Ovary (tissue), 9 donors: Measurements from ENCODE around the gene EXOC3. TPM values are rescaled to one million over a fixed set of nuclear protein-coding genes. Genes with fewer than 3 reads are reported as not detected.
A peak's percentile ranks its signal among the peaks of the same experiment; 100 is the strongest.

Experiments used
- DNase-seq, 5 donors: peaks; one replicate each; pipeline ENCODE4 v3.0.0-alpha.2; 2019 to 2020
- H3K27ac ChIP-seq, 2 donors: fragments of 200-600 bp; one replicate each; pipeline versions ENCODE4 v1.5.1 to v1.8.0; 2019 to 2022
- H3K27me3 ChIP-seq: fragments of 200-600 bp; one replicate; pipeline ENCODE4 v1.8.0; 2022
- H3K36me3 ChIP-seq: fragments of 200-600 bp; sonication (generic); one replicate; pipeline ENCODE4 v1.5.1; 2019
- H3K4me1 ChIP-seq: one replicate; pipeline ENCODE4 v1.8.1; 2013; ENCODE audit warnings: mild to moderate bottlenecking, moderate library complexity; ENCODE audit not compliant: insufficient read depth
- H3K4me3 ChIP-seq: fragments of 200-600 bp; sonication (generic); one replicate; pipeline ENCODE4 v1.5.1; 2017
- H3K9me3 ChIP-seq, 2 donors: fragments of 200-600 bp in 1 of 2; sonication (generic) in 1 of 2; one replicate each; pipeline versions ENCODE4 v1.5.1 to v1.8.1; 2013 to 2019; ENCODE audit warnings: mild to moderate bottlenecking in 1 of 2, moderate library complexity in 1 of 2
- EP300 ChIP-seq: sonication (generic); formaldehyde crosslinking; IDR thresholded peaks from one replicate; pipeline ENCODE4 v1.6.1; 2017; ENCODE audit warnings: antibody characterized with exemption
- POLR2A ChIP-seq: fragments of 450-650 bp; IDR thresholded peaks from one replicate; pipeline ENCODE4 v1.6.1; 2017; ENCODE audit warnings: antibody characterized with exemption, mild to moderate bottlenecking, moderate library complexity
- WGBS, 3 donors: extraction: QIAGEN DNeasy Blood & Tissue Kit in 1 of 3; methylation state at CpG; one replicate each; pipeline versions ENCODE4 v1.1.5 to v1.1.7; 2013 to 2017; 5-methylcytosine and 5-hydroxymethylcytosine counted together
- intact Hi-C, 4 donors: fragments of 100-400 bp; cut with DNase I; formaldehyde crosslinking; loops; one replicate each; pipeline versions ENCODE4 v1.11.0 to v1.15.1; 2022 to 2023
- polyA plus RNA-seq, 2 donors: library from polyadenylated mRNA; stranded (reverse); fragments of 200-250 nt in 1 of 2; fragments of 350-450 nt in 1 of 2; fragmentation: Illumina TruSeq in 1 of 2; extraction: RNeasy Lipid Tissue Mini Kit (QIAGEN cat#74804) in 1 of 2; gene quantifications; one replicate each; pipeline ENCODE4 v1.2.3, GENCODE V29; 2013 to 2014
- total RNA-seq, 7 donors: library from RNA; depleted of rRNA in 2 of 7; stranded (reverse); fragments of >200 nt in 2 of 7; fragmentation: NEBNext Ultra II Directional in 3 of 7; extraction: Animal tissue kit (Norgen Biotek cat#: 25700) in 3 of 7; gene quantifications; one replicate each; pipeline versions ENCODE4 v1.1.0 to v1.2.4, GENCODE V29; 2016 to 2023
- TF ChIP-seq, protein P1 (sequence below), 3 donors: fragments of 450-650 bp in 2 of 3; fragments of 200-600 bp in 1 of 3; IDR thresholded peaks; one replicate each; pipeline versions ENCODE4 v1.5.1 to v1.8.0; 2016 to 2022; ENCODE audit warnings: antibody characterized with exemption in 3 of 3, mild to moderate bottlenecking in 1 of 3
- donor health status: DM: no; HTN: no; CAD: no; lungs with moderate emphysema.
- donor health status: DM: no; HTN: no; CAD: no.
- donor health status: Bipolar disorder and iron deficiency.
- donor health status: DM: yes; HTN: yes; CAD: no.
- donor health status: DM: no; HTN: no; CAD: no.
- donor health status: DM: yes; HTN: yes; CAD: no.

The EXOC3 gene
- total and polyA plus RNA-seq, 9 donors = 25.5 to 67.4 (median 49.4) TPM

DNA sequence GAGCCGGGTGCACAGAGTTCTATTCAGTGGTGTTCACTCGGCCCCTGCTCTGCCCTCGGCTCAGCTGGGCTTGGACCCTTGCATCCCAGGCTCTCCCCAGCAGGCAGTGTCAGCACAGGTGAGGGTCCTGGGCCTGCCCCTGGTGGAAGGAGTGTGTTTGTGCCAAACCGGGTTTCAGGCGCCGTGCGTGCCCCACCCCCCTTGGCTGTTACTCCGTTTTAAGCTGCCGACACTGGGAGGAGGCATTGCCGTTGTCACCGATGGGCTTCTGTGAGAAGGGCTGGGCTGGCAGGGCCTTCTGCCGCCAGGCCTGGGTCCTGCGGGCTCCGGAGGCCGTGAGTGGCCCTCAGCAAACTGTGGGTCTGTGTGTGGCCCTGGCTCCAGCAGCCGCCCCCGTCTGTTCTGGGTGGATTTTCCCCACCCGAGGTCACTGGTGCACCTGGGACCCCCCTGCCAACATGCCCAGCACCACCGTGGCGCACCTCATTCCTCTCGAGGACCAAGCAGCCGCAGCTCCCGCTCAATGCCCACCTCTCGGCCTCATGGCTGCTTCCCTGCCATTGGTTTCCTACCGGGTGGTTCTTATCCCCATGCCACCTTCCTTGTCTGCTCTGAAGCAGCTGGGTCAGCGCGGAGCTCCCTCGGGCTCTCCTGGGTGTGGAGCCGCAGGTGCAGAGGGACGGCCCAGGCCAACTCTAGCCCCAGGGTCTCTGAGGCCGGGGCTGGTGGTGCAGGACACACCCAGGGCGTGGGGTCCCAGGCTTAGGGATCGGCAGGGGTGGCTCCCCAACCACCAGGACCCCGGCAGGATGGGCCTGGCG, 44.3 kb upstream of the EXOC3 start:
- WGBS, 3 donors = 91 to 95% (median 94%) methylated on average over 35 of the region's 35 CpGs
- Histone ChIP-seq H3K4me1 (peaks cover 17% of the 10 kb centered on the region), H3K9me3 (no peaks in the 10 kb centered on the region), H3K4me3 (no peak overlapping the region), H3K36me3 (no peaks in the 10 kb centered on the region), H3K27me3 (no peaks in the 10 kb centered on the region), H3K27ac (peak overlapping the region; percentile 63 to 86)
- DNase-seq = peak in 2 of 5 donors; percentile 23 to 33
- intact Hi-C loops = no loop called here
- TF ChIP-seq, protein P1, sequence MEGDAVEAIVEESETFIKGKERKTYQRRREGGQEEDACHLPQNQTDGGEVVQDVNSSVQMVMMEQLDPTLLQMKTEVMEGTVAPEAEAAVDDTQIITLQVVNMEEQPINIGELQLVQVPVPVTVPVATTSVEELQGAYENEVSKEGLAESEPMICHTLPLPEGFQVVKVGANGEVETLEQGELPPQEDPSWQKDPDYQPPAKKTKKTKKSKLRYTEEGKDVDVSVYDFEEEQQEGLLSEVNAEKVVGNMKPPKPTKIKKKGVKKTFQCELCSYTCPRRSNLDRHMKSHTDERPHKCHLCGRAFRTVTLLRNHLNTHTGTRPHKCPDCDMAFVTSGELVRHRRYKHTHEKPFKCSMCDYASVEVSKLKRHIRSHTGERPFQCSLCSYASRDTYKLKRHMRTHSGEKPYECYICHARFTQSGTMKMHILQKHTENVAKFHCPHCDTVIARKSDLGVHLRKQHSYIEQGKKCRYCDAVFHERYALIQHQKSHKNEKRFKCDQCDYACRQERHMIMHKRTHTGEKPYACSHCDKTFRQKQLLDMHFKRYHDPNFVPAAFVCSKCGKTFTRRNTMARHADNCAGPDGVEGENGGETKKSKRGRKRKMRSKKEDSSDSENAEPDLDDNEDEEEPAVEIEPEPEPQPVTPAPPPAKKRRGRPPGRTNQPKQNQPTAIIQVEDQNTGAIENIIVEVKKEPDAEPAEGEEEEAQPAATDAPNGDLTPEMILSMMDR (IDR thresholded peaks at IDR 0.05) = no peak
- TF ChIP-seq POLR2A (no peak), EP300 (no peak)

DNA sequence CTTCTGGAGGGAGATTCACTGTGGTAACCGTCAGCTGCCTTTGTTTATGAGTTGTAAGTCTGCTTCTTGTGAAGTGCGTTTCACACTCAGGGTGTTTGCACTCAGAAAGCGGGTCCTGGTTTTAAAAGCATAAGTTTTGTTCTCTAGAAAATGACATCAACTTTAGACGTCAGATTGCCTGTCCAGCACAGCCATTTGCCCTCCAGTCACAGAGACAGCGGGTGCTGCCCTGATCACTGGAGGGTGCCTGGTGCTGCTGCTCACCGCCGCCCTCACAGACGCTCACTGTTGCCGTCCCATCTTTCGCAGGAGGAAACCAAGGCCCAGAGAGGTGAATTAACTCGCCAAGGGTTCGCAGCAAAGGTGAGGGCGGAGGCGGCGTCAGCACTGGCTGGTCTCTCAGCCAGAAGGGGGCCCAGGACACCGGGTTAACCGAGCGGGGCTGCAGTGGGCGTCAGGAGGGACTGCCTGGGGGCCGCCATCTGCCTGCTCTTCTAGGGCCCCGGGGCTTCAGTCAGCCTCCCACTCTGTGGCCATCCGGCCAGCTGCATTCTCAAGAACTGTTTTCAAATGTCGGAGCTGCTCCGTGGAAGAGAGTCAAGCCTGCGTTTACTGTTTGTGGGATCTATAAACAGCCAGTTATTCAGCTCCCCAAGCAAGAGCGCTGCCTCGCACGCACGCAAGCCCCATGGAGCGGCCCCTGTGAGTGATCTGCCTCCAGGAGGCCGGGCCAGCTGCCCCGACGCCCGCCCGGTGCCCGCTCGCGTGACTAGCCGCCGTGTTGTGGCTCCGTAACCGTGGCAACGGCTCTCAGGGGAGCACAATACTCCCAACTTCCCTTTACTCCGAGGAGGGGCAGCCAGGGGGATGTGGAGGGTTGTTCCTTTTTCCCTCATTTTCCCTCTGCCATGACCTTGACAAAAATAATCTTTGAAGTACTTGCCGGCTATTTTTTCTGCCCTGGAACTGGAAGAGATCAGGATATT, 43.4 kb upstream of the EXOC3 start:
- peaks cover 17% of the 10 kb centered on the region for H3K4me1 ChIP-seq
- TF ChIP-seq POLR2A (peak; percentile 5), EP300 (no peak)
- TF ChIP-seq, protein P1 (IDR thresholded peaks at IDR 0.05) = no peak
- DNase-seq = peak; percentile 91 to 97 (median 94)
- 18 to 25% (median 22%) methylated on average over 45 of the region's 45 CpGs for WGBS, 3 donors
- no peaks in the 10 kb centered on the region for H3K27me3 ChIP-seq
- intact Hi-C loops = no loop called here
- no peaks in the 10 kb centered on the region for H3K36me3 ChIP-seq
- no peak overlapping the region for H3K4me3 ChIP-seq
- H3K27ac ChIP-seq = peak overlapping the region; percentile 63 to 86
- H3K9me3 ChIP-seq = no peaks in the 10 kb centered on the region

DNA sequence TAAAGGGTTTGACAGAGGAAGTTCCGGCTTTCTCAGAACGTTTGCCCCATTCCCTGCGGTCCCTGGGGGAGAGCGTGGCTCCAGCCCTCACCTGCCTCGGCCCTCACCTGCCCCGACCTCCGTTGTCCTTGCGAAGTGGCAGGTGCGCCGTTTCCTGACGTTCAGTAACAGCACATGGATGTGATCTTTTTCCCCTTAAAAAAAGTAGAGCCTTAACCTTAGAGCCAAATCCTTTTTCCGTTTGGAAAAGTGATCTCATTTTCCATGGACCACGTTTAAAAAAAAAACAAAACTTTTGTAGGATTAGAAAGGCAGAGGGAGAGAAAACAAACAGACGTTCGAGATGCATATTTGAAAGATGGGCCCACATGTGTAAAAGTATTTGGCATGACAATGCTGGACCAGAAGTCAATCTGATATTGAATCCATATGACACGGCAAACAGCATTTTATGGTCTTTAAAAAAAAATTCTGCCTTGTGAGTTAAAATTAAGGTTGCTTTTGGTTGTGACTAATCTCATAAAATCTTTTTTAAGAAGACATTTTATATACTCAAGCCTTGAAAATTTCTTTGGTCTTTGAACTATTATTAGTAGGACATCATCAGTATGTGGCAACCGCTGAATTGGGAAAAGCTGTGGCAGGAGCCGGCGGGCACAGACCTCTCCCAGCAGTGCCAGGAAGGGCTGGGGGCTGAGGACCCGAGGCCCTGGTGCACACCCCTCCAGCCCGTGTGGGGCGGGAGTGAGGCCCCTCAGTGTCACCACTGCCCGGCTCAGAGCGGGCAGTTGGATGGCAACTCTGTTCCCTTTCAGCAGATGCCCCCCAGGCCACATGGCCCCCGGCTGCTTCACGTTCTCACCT, 42.5 kb upstream of the EXOC3 start:
- intact Hi-C loops = no loop called here
- peak in 3 of 5 donors; percentile 17 to 49 (median 45) for DNase-seq
- TF ChIP-seq EP300 (no peak), POLR2A (no peak)
- TF ChIP-seq, protein P1 (IDR thresholded peaks at IDR 0.05) = no peak

More for the DNA sequence above, 42.5 kb upstream of the EXOC3 start:
- H3K4me3 ChIP-seq = no peak overlapping the region
- WGBS, 3 donors = 34 to 36% (median 36%) methylated on average over 26 of the region's 26 CpGs
- H3K27me3 ChIP-seq = no peaks in the 10 kb centered on the region
- peaks cover 17% of the 10 kb centered on the region for H3K4me1 ChIP-seq
- peak overlapping the region; percentile 63 to 86 for H3K27ac ChIP-seq
- H3K9me3 ChIP-seq = no peaks in the 10 kb centered on the region
- H3K36me3 ChIP-seq = no peaks in the 10 kb centered on the region
